Neuronal stem cell (in vitro differentiated cells): ENCODE results near the gene FAM229B.
"Not testable (repeated sequence)": the region's sequence is repeated elsewhere in the genome, so short reads cannot be mapped to it uniquely, and the experiment has no call there.

Experiments
- DNase-seq: peaks from one replicate; pipeline ENCODE4 v3.0.0-alpha.2; 2013; ENCODE audit warnings: low spot score
- H2AFZ ChIP-seq: one replicate; pipeline ENCODE4 v1.6.1; 2013; ENCODE audit warnings: mild to moderate bottlenecking, low read length, inconsistent platforms
- H2AK5ac ChIP-seq: 2 replicates; pipeline ENCODE4 v1.6.1; 2013; ENCODE audit warnings: low read depth, mild to moderate bottlenecking, inconsistent platforms, low read length, moderate library complexity, mixed read lengths
- H2BK120ac ChIP-seq: 2 replicates; pipeline ENCODE4 v1.6.1; 2013; ENCODE audit warnings: low read depth, mild to moderate bottlenecking, inconsistent platforms, low read length, moderate library complexity, mixed read lengths
- H2BK12ac ChIP-seq: one replicate; pipeline ENCODE4 v1.6.1; 2013; ENCODE audit warnings: low read length, inconsistent platforms
- H2BK15ac ChIP-seq: 2 replicates; pipeline ENCODE4 v1.6.1; 2013; ENCODE audit warnings: mild to moderate bottlenecking, low read length, inconsistent platforms, mixed read lengths
- H2BK5ac ChIP-seq: one replicate; pipeline ENCODE4 v1.6.1; 2013; ENCODE audit warnings: inconsistent platforms, mild to moderate bottlenecking, low read length, moderate library complexity
- H3K14ac ChIP-seq: one replicate; pipeline ENCODE4 v1.6.1; 2013; ENCODE audit warnings: low read length, inconsistent platforms
- H3K18ac ChIP-seq: 2 replicates; pipeline ENCODE4 v1.6.1; 2013; ENCODE audit warnings: low read length, inconsistent platforms
- H3K23ac ChIP-seq: 2 replicates; pipeline ENCODE4 v1.6.1; 2013; ENCODE audit warnings: low read depth, mild to moderate bottlenecking, mixed read lengths, low read length, inconsistent platforms; ENCODE audit not compliant: poor library complexity
- H3K27ac ChIP-seq: replicated peaks from 3 replicates; pipeline ENCODE4 v1.5.1; 2013; ENCODE audit warnings: low read length, inconsistent platforms
- H3K27me3 ChIP-seq, 3 experiments: 2 replicates each; pipeline ENCODE4 v1.6.1; 2013; ENCODE audit warnings: low read length in 3 of 3, mild to moderate bottlenecking in 2 of 3, inconsistent platforms in 1 of 3, low read depth in 1 of 3, mixed read lengths in 1 of 3, moderate library complexity in 1 of 3; ENCODE audit not compliant: control insufficient read depth in 3 of 3, insufficient read depth in 3 of 3
- H3K36me3 ChIP-seq, 2 donors: replicated peaks in 1 of 2; 2 replicates each; pipeline ENCODE4 v1.6.1; 2013; ENCODE audit warnings: low read length in 2 of 2; ENCODE audit not compliant: control insufficient read depth in 2 of 2, insufficient read depth in 2 of 2
- H3K4ac ChIP-seq: 2 replicates; pipeline ENCODE4 v1.6.1; 2013; ENCODE audit warnings: inconsistent platforms, mild to moderate bottlenecking, low read length, moderate library complexity
- H3K4me1 ChIP-seq, 2 donors: 1 replicate in 1 of 2; 2 replicates in 1 of 2; pipeline ENCODE4 v1.6.1; 2013; ENCODE audit warnings: low read length in 2 of 2, low read depth in 1 of 2; ENCODE audit not compliant: control insufficient read depth in 2 of 2, insufficient read depth in 1 of 2
- H3K4me2 ChIP-seq: one replicate; pipeline ENCODE4 v1.6.1; 2013; ENCODE audit warnings: mild to moderate bottlenecking, low read length, inconsistent platforms; ENCODE audit not compliant: insufficient read depth, poor library complexity, severe bottlenecking
- H3K4me3 ChIP-seq, 2 donors: 2 replicates each; pipeline ENCODE4 v1.5.1; 2013; ENCODE audit warnings: low read length in 2 of 2, mild to moderate bottlenecking in 2 of 2, inconsistent platforms in 1 of 2, moderate library complexity in 1 of 2
- H3K79me1 ChIP-seq: one replicate; pipeline ENCODE4 v1.6.1; 2013; ENCODE audit warnings: low read depth, mild to moderate bottlenecking, inconsistent platforms, low read length, moderate library complexity
- H3K9ac ChIP-seq: one replicate; pipeline ENCODE4 v1.6.1; 2013; ENCODE audit warnings: mild to moderate bottlenecking, low read depth, low read length, inconsistent platforms; ENCODE audit not compliant: poor library complexity
- H3K9me3 ChIP-seq, 2 donors: replicated peaks in 1 of 2; 2 replicates each; pipeline versions ENCODE3 to v1.6.1; 2013; ENCODE audit warnings: low read length in 2 of 2, mild to moderate bottlenecking in 2 of 2, inconsistent platforms in 1 of 2, low read depth in 1 of 2, mixed read lengths in 1 of 2, moderate library complexity in 1 of 2; ENCODE audit not compliant: control insufficient read depth in 2 of 2, insufficient read depth in 1 of 2
- H4K8ac ChIP-seq: one replicate; pipeline ENCODE4 v1.6.1; 2013; ENCODE audit warnings: low read depth, mild to moderate bottlenecking, inconsistent platforms, low read length, moderate library complexity
- H4K91ac ChIP-seq: one replicate; pipeline ENCODE4 v1.6.1; 2013; ENCODE audit warnings: low read length, low read depth, mild to moderate bottlenecking, inconsistent platforms; ENCODE audit not compliant: poor library complexity
- whole genome bisulfite sequencing, 2 donors: extraction: QIAGEN DNeasy Blood & Tissue Kit; methylation state at CpG; one replicate each; pipeline ENCODE4 v1.1.7; 2013; ENCODE audit warnings: missing lambda C conversion rate in 2 of 2, mixed read lengths in 1 of 2; ENCODE audit not compliant: insufficient read length in 2 of 2, insufficient replicate concordance in 1 of 2; ENCODE audit errors: extremely low coverage in 2 of 2; 5-methylcytosine and 5-hydroxymethylcytosine counted together

Gene FAM229B

GRCh38 chr6:112044196-112044595, 43.2 kb upstream of the FAM229B start:
- no peak overlapping the region for H3K9ac ChIP-seq
- H3K79me1 ChIP-seq: no peaks in the 10 kb centered on the region
- no peak overlapping the region for H3K27ac ChIP-seq
- H3K4me3 ChIP-seq: no peak overlapping the region
- DNase-seq: no peak
- H2BK15ac ChIP-seq: no peak overlapping the region
- no peak overlapping the region for H3K18ac ChIP-seq
- WGBS, 2 donors: no CpG with 5 or more reads among the region's 8 CpGs
- H3K23ac ChIP-seq: no peak overlapping the region
- no peak overlapping the region for H4K91ac ChIP-seq
- no peak overlapping the region for H2BK5ac ChIP-seq
- peak overlapping the region; percentile 32 for H2AFZ ChIP-seq
- peaks cover 0 to 6% of the 10 kb centered on the region in 2 donors for H3K4me1 ChIP-seq
- no peak overlapping the region for H4K8ac ChIP-seq
- peaks cover 3 to 5% of the 10 kb centered on the region in 2 donors for H3K9me3 ChIP-seq
- H3K27me3 ChIP-seq: no peaks in the 10 kb centered on the region
- H3K36me3 ChIP-seq: no peaks in the 10 kb centered on the region
- H3K4ac ChIP-seq: no peak overlapping the region
- no peak overlapping the region for H2AK5ac ChIP-seq
- H2BK12ac ChIP-seq: no peak overlapping the region
- no peak overlapping the region for H3K4me2 ChIP-seq
- no peak overlapping the region for H3K14ac ChIP-seq
- H2BK120ac ChIP-seq: no peak overlapping the region

GRCh38 chr6:112044856-112045255, 42.5 kb upstream of the FAM229B start:
- no CpG with 5 or more reads among the region's 3 CpGs for WGBS, 2 donors
- H4K91ac ChIP-seq: no peak overlapping the region
- no peak overlapping the region for H4K8ac ChIP-seq
- no peak overlapping the region for H2AFZ ChIP-seq
- no peak overlapping the region for H2BK5ac ChIP-seq
- H3K9me3 ChIP-seq: peaks cover 3 to 5% of the 10 kb centered on the region in 2 donors
- no peak for DNase-seq
- H3K4me3 ChIP-seq: no peak overlapping the region
- no peaks in the 10 kb centered on the region for H3K27me3 ChIP-seq
- H2AK5ac ChIP-seq: no peak overlapping the region
- no peak overlapping the region for H3K23ac ChIP-seq
- no peak overlapping the region for H3K4me2 ChIP-seq
- no peak overlapping the region for H2BK12ac ChIP-seq
- no peaks in the 10 kb centered on the region for H3K79me1 ChIP-seq
- H3K36me3 ChIP-seq: no peaks in the 10 kb centered on the region
- H2BK15ac ChIP-seq: no peak overlapping the region
- H3K9ac ChIP-seq: no peak overlapping the region
- H3K4me1 ChIP-seq: peaks cover 0 to 6% of the 10 kb centered on the region in 2 donors
- no peak overlapping the region for H3K27ac ChIP-seq
- H3K4ac ChIP-seq: no peak overlapping the region
- no peak overlapping the region for H3K14ac ChIP-seq
- H2BK120ac ChIP-seq: no peak overlapping the region
- no peak overlapping the region for H3K18ac ChIP-seq

GRCh38 chr6:112047523-112047922, 39.9 kb upstream of the FAM229B start:
- not testable (repeated sequence) for H3K23ac ChIP-seq, H3K4me2 ChIP-seq, H3K9me3 ChIP-seq, H3K4ac ChIP-seq, H4K8ac ChIP-seq, H3K79me1 ChIP-seq, H3K27me3 ChIP-seq, H3K9ac ChIP-seq, H2AFZ ChIP-seq, H2BK120ac ChIP-seq, H3K36me3 ChIP-seq, H2BK12ac ChIP-seq, H3K27ac ChIP-seq, H3K4me1 ChIP-seq, H2BK15ac ChIP-seq, H3K18ac ChIP-seq, H4K91ac ChIP-seq, H3K14ac ChIP-seq, H2BK5ac ChIP-seq, DNase-seq, H3K4me3 ChIP-seq, H2AK5ac ChIP-seq
- WGBS, 2 donors: no CpG with 5 or more reads among the region's 25 CpGs

- H3K4me2 ChIP-seq: no peak overlapping the region
- no peaks in the 10 kb centered on the region for H3K36me3 ChIP-seq
- H2AFZ ChIP-seq: peak overlapping the region; percentile 24
- no peaks in the 10 kb centered on the region for H3K4me1 ChIP-seq
- H3K18ac ChIP-seq: peak overlapping the region; percentile 11
- H3K23ac ChIP-seq: no peak overlapping the region
- H3K9ac ChIP-seq: no peak overlapping the region
- no peak overlapping the region for H2BK15ac ChIP-seq
- DNase-seq: no peak
- H2BK120ac ChIP-seq: no peak overlapping the region
- peaks cover 3 to 8% of the 10 kb centered on the region in 2 donors for H3K9me3 ChIP-seq
- no peak overlapping the region for H2AK5ac ChIP-seq
- no peak overlapping the region for H2BK12ac ChIP-seq
- no peak overlapping the region for H3K4me3 ChIP-seq
- no peak overlapping the region for H4K91ac ChIP-seq
- H3K27ac ChIP-seq: no peak overlapping the region
- no peak overlapping the region for H3K14ac ChIP-seq
- no peaks in the 10 kb centered on the region for H3K79me1 ChIP-seq
- peaks cover 0 to 3% (median 0%) of the 10 kb centered on the region in 3 experiments for H3K27me3 ChIP-seq
- H2BK5ac ChIP-seq: no peak overlapping the region
- no peak overlapping the region for H4K8ac ChIP-seq
- no peak overlapping the region for H3K4ac ChIP-seq
- WGBS, 2 donors: no CpG with 5 or more reads among the region's 6 CpGs
These were observed 38.2 kb upstream of the FAM229B start for GRCh38 chr6:112049026-112049799.
